Neutrophil (primary cell): ENCODE data around the gene GPR68.
"Not testable (repeated sequence)": the region's sequence is repeated elsewhere in the genome, so short reads cannot be mapped to it uniquely, and the experiment has no call there.

Experiments used
- H3K27ac ChIP-seq: fragments of 200-600 bp; sonication (generic); 2 replicates; pipeline ENCODE4 v1.5.1; 2016; ENCODE audit warnings: mild to moderate bottlenecking, moderate library complexity
- H3K27me3 ChIP-seq: fragments of 200-600 bp; sonication (generic); 2 replicates; pipeline ENCODE4 v1.6.0; 2016; ENCODE audit warnings: mild to moderate bottlenecking
- H3K36me3 ChIP-seq: fragments of 200-600 bp; sonication (generic); 2 replicates; pipeline ENCODE4 v1.5.1; 2017
- H3K4me1 ChIP-seq, 2 experiments: fragments of 200-600 bp in 1 of 2; sonication (generic) in 1 of 2; 1 replicate in 1 of 2; 2 replicates in 1 of 2; pipeline versions ENCODE4 v1.5.1 to v1.6.1; 2013 to 2016; ENCODE audit warnings: low read depth in 1 of 2, low read length in 1 of 2, mild to moderate bottlenecking in 1 of 2, moderate library complexity in 1 of 2; ENCODE audit not compliant: control insufficient read depth in 1 of 2, insufficient read depth in 1 of 2
- H3K4me3 ChIP-seq, 2 experiments: fragments of 200-600 bp in 1 of 2; sonication (generic) in 1 of 2; 1 replicate in 1 of 2; 2 replicates in 1 of 2; pipeline ENCODE4 v1.5.1; 2013 to 2016; ENCODE audit warnings: low read depth in 1 of 2, low read length in 1 of 2, mild to moderate bottlenecking in 1 of 2, moderate library complexity in 1 of 2
- H3K9me3 ChIP-seq: fragments of 200-600 bp; sonication (generic); 2 replicates; pipeline ENCODE4 v1.5.1; 2016
- TF ChIP-seq, protein P1 (sequence below): fragments of 200-600 bp; sonication (generic); IDR thresholded peaks from 2 replicates; pipeline ENCODE4 v1.5.1; 2016; ENCODE audit warnings: antibody characterized with exemption

Gene GPR68

DNA sequence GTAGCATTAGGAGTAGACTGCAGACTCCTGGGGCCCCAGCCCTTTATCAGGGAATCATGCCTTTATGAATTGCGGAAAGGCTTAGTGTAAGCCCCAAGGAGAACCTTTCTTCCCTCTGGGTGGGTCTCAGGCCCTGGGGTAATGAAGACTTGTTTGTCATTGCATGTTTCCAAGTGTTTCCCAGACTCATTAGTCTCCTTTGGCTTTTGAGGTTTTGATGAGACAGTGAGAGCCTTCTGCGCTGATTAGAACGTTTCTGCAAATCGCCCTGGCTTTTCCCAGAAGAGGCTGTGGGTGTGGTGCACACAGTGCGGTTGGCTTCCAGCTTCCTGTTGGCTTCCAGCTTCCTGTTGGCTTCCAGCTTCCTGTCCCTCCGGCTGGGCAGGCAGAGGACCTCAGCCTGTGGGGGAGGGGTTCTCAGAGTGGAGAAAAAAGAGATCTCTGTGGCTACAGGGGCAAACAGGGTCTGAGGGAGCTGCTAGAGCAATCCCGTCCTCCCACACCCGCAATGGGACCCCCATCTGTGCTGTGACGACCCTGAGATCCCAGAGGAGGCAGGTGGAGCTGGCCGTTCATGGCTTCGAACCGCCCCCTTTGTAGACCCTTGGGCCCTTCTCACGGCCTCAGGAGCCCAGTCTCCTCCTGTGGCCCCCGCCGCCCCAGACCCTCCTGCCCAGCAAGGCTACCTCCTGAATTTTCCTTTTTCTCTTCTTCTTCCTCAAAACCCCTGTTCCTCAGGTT, 42.1 kb downstream of the GPR68 start:
- Histone ChIP-seq H3K36me3 (peaks cover 95% of the 10 kb centered on the region), H3K4me3 (no peak overlapping the region), H3K9me3 (no peaks in the 10 kb centered on the region), H3K4me1 (peaks cover 0 to 4% of the 10 kb centered on the region in 2 experiments), H3K27ac (no peak overlapping the region), H3K27me3 (no peaks in the 10 kb centered on the region)
- TF ChIP-seq, protein P1, sequence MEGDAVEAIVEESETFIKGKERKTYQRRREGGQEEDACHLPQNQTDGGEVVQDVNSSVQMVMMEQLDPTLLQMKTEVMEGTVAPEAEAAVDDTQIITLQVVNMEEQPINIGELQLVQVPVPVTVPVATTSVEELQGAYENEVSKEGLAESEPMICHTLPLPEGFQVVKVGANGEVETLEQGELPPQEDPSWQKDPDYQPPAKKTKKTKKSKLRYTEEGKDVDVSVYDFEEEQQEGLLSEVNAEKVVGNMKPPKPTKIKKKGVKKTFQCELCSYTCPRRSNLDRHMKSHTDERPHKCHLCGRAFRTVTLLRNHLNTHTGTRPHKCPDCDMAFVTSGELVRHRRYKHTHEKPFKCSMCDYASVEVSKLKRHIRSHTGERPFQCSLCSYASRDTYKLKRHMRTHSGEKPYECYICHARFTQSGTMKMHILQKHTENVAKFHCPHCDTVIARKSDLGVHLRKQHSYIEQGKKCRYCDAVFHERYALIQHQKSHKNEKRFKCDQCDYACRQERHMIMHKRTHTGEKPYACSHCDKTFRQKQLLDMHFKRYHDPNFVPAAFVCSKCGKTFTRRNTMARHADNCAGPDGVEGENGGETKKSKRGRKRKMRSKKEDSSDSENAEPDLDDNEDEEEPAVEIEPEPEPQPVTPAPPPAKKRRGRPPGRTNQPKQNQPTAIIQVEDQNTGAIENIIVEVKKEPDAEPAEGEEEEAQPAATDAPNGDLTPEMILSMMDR = no peak

DNA sequence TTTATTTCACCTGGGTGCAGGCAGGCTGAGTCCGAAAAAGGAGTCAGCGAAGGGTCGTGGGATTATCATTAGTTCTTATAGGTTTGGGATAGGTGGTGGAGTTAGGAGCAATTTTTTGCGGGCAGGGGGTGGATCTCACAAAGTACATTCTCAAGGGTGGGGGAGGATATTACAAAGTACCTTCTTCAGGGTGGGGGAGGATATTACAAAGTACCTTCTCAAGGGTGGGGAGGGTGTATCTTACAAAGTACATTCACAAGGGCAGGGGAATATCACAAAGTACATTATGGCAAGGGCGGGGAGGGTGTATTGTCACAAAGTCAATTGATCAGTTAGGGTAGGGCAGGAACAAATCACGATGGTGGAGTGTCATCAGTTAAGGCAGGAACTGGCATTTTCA, 43.7 kb downstream of the GPR68 start:
- H3K4me1 ChIP-seq, H3K27me3 ChIP-seq, H3K4me3 ChIP-seq, H3K9me3 ChIP-seq, H3K27ac ChIP-seq: not testable (repeated sequence)
- peaks cover 100% of the 10 kb centered on the region for H3K36me3 ChIP-seq

DNA sequence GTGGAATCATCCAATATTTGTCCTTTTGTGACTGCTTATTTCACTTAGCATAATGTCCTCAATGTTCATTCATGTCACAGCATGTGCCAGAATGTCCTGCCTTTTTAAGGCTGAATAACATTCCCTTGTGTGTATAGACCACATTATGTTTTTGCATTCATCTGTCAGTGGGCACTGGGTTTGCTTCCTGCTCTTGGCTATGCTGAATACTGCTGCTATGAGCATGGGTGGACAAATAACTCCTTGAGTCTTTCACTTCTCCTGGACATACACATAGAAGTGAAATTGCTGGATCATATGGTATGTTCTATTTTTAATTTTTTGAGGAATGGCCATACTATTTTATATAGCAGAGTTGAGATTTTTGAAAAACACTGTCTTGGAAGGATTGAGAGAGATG, 46.9 kb downstream of the GPR68 start:
- H3K9me3 ChIP-seq = no peaks in the 10 kb centered on the region
- H3K4me1 ChIP-seq = peaks cover 0 to 4% of the 10 kb centered on the region in 2 experiments
- H3K27me3 ChIP-seq = no peaks in the 10 kb centered on the region
- TF ChIP-seq, protein P1 = no peak
- peaks cover 97% of the 10 kb centered on the region for H3K36me3 ChIP-seq
- no peak overlapping the region for H3K4me3 ChIP-seq
- no peak overlapping the region for H3K27ac ChIP-seq

DNA sequence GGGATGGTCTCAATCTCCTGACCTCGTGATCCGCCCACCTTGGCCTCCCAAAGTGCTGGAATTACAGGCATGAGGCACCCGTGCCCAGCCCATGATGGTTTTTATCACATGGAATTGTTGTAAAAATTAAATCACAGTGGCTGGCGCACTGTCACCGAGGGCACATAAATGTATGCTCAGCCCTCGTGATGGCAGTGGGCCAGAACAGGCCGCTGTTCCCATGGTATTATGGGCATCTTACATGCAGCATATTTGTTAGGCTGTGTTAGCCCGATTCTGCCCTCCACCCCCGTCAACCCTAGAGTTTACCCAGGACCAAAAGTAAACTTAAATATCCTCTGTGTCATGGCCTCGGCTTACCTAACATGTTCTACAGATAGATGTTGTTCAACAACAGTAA, 48.6 kb downstream of the GPR68 start:
- Histone ChIP-seq H3K4me3 (no peak overlapping the region), H3K9me3 (no peaks in the 10 kb centered on the region), H3K36me3 (peaks cover 97% of the 10 kb centered on the region), H3K4me1 (no peaks in the 10 kb centered on the region), H3K27me3 (no peaks in the 10 kb centered on the region), H3K27ac (no peak overlapping the region)
- TF ChIP-seq, protein P1 = no peak

DNA sequence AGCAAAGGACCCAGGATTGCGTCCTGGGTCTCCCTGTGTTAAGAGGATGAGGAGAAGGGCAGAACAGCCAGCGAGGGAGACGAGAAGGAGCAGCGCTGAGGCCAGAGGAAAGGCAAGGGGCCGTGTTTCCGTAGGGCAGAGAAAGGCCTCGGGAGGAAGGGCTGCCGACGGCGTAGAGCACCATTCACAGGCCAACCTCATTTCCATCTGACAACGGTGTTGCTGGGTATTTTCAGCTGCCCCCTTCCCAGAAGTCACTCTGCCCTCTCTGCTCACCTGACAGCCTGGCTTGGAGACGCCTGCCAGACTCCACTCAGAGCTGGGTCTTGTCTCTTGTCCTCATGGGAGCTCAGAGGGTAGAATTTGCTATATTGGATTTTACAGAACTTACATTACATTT, 51.4 kb downstream of the GPR68 start:
- Histone ChIP-seq H3K4me1 (no peaks in the 10 kb centered on the region), H3K27me3 (no peaks in the 10 kb centered on the region), H3K36me3 (peaks cover 96% of the 10 kb centered on the region), H3K27ac (no peak overlapping the region), H3K9me3 (no peaks in the 10 kb centered on the region), H3K4me3 (no peak overlapping the region)
- TF ChIP-seq, protein P1 = no peak

DNA sequence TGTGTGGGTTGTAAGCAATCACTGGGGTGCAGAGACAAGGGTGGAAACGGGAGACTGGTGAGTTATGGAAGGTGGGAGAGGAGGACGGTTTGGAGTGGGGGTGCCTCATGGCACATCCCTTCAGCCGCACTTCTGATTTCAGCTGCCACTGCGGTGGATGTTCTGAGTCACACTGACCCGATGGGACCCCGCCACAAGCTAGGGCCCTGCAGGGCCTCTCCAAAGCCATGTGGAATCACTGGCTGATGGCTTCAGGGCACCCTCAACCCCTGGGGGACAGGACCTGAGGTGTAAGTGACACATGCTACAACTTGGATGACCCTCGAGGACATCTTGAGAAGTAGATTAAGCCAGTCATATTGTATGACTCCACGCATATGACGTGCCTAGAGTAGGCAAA, 53.7 kb downstream of the GPR68 start:
- no peak overlapping the region for H3K4me3 ChIP-seq
- TF ChIP-seq, protein P1 = no peak
- peaks cover 96% of the 10 kb centered on the region for H3K36me3 ChIP-seq
- no peaks in the 10 kb centered on the region for H3K4me1 ChIP-seq
- no peaks in the 10 kb centered on the region for H3K9me3 ChIP-seq
- H3K27me3 ChIP-seq = no peaks in the 10 kb centered on the region
- no peak overlapping the region for H3K27ac ChIP-seq
